RPMI7951 (cell line): ENCODE measurements around the gene RAX. TPM values are rescaled to one million over a fixed set of nuclear protein-coding genes. Genes with fewer than 3 reads are reported as not detected.

Experiments
- DNase-seq: peaks from one replicate; pipeline ENCODE4 v3.0.0-alpha.2; 2012; ENCODE audit warnings: low read depth
- total RNA-seq: library from RNA; depleted of rRNA; stranded (reverse); fragments of >200 nt; shearing (Covaris generic); gene quantifications from 2 replicates; pipeline ENCODE4 v1.2.3, GENCODE V29; 2014; rRNA removed

RAX gene
- not detected in 2 replicates for total RNA-seq

DNA sequence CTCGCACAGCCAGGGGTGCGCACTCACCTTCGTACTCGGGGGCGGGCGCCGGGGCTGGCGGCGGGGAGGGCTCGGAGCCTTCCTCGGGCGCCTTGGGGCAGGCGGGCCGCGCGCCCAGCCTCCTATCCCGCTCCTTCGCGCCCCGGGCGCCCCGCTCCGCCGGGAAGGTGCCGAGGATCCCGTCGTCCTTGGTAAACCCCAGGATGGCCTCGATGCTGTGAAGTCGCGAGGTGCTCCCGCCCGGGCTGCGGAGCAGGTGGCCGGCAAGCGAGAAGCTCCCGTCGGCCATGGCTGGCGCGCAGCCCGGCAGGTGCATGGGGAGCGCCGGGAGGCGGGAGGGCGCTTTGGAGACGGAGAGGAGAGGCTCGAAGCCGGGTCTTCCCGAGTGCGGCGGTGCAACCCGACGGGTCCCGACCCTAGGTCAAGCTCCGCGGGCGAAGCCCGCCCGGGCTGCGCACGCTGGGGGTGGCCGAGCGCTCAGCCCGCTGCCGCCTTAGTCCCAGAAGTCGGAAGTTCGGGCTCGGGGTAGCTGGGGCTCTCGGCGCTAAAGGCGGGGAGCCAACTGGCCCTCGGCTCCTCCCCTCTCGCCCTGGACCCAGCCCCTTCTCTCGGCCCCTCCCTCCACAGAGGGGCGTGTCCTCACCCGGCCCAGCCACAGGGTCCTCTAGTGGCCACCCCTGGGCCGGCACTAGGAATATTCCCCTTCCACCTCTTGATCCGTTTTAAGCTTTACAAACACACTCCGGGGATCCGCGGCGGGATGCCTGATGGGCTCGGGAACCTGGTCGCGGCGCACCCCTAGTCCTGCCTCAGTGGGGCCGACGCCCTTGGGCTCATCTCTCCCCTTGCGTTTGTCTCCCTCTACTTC lies at the start of gene RAX:
Gene RAX, minus strand, starts transcription at position 564 of the 868 bp plus-strand sequence. Its CDS starts 248 bp downstream, at position 316.
- DNase-seq, result no peak

DNA sequence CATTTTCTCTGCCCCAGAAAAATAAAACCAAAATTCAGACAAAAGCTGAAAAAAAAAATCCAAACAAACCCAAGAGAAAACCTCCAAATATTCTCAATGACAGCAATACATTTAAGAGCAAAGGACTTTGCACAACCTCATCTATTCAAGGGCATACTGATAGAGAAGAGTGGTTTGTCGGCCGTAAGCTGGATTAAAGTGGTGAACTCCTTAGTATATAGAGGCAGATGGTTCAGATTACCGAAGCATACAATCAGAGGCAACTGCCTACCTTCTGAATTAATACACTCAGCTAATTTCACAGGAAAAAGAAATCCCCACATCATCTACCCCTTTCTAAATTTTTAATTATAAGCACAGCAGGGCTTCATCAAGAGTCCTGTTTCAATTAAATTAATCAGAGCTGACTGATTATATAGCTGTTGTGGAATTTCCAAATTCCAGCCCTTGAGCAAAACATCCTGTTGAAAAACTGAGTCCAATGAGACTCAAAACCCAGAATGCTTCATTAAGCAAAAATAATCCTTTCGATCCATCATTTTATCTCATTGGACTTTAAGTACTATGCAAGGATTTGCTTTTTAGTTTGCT lies 45.3 kb upstream of the RAX start, which contains the start of gene CPLX4:
Gene CPLX4, minus strand, starts transcription at position 190 of the 591 bp plus-strand sequence. Its CDS starts 187 bp downstream, at position 3.
- DNase-seq, result no peak

DNA sequence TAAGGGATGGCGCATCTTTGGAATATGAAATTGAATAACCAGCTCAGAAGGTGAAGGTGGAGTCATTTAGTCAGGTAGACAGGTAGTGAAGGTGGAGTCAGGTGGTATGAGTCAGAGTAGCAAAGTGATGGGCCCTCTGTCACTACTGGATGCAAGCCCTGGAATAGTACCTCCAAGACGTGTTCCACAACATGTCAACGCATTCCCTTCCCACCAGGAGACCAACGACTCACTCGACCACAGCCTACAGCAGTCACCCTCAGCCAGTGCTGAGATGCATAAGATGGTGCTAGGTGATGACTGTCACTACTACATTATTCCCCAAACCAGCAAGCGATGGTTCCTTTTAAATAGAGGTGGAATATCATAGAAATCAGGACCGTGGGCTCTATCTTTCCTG lies 38.4 kb upstream of the RAX start:
- no peak for DNase-seq

DNA sequence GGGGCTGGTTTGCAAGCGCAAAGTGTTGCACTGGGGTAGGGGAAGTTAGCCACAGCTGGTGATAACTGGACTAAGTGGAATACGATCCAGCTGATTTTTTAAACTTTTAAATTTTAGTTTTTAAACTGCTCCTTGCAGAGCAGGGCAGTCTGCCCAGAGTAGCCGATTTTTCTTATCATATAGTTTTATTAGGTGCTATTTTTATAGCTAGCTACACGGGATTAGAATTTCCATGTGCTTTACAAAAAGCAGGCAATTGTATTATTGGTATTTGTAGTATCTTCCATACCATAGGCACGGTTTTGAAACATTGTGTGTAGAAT lies 35.6 kb upstream of the RAX start:
- no peak for DNase-seq

DNA sequence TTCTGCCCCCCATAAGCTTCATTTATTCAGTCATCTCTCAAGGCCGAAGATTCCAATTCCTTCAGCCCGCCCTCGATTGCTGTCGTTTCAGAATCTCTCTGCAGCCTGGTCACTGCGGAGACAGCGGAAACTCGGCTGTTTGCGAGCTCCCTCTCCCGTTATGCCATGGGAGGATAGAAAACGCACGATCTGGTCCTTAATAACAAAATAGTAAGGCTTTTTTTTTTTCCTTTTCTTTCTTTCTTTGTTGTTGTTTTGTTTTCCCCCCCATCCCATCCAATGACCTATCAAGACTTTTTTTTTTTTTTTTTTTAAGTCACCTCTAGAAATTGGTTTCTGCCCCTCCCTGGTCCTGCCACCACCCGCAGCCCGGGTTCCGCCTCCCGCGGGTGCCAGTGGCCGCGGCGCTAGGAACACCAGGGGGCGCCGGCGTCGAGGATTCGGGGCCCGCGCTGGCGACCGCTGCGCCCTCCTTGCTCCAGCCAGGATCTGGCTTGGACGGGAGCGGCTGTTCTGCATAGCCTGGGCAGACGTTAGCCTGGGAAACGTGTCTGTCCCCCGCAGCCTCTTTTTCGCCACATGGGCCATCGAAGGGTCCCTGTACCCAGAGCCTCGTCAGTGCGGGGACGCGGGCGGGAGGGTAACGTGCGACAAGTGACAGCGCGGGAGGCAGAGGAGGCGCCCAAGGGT lies 35.1 kb upstream of the RAX start:
- DNase-seq, result peak; percentile 57

DNA sequence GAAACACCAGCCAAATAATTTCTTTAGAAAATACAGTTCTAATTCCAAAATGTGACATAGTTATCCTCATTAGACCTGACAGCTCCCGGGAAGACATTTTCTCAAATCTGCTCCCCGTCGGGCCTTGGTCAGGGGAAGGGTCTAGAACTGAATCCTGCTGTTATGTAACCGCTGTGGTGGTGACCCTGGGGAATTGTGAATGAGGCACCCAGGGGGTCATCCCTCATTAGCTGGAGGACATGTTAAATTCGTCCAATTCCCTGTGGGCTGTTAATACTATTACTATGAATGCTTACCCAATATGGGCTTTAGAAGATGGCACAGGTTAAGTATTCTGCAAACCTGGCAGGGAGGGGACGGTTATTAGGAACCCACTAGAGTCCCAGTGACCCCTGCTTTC lies 33.4 kb upstream of the RAX start:
- DNase-seq, result no peak

DNA sequence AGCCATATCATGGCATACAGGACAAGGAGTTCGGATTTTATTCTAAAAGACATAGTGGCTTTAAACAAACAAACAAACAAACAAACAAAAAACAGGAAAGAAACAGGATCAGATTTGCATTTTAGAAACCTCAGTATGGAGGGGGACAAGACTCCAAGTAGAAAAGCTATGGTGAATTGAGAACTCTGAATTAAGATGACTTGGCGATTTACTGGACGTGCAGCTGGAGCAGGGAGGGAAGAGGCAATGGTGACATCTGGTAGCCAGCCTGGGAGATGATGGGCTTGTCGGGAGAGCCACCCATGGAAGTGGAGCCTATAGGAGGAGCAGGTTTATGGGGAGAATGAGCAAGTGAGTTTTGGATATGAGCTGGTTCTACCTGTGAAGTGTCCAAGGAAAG lies 32.0 kb upstream of the RAX start:
- DNase-seq, result no peak

DNA sequence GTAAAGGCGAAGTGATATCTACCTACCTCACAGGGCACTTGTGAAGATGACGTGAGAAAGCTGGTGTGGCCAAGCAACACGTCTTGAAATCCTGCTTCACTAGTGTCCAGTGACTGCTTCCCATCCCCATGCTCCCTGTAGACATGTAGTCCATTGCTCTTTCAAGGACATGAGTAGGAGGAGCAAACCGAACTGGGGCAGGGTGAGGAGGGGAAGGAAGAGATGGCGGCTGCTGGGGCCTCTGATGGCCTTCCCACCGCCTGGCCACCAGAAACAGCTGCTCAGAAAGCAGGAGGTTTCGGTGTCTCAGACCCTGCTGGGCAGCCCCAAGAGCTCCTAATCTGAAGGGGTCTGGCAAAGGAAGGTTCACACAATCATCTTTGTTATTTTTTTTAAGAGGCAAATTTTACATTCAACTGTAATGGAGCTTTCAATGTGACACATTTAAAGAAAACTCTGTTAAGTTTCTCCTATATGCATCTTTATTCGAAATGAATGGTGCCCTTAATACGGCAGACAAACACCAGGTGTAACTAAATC lies 30.5 kb upstream of the RAX start:
- DNase-seq, result no peak

DNA sequence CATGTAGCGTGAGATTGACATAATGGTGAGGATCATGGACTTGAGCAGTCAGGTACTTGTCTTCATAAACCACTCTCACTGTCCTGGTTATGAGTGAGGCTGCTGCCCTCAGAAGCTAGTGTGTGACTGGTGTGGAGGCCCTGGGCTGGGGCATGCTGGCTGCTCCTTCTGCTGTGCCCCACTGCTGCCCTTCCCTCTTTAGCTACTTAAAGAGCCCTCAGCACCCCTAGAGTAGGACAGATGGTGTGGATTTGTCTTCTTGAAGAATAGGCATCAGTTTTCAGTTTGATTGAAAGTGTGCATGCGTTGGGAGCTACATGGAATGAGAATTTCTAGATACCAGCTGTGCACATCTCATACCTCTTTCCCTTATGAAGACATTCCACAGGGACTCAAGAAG lies 29.8 kb upstream of the RAX start:
- DNase-seq, result no peak

DNA sequence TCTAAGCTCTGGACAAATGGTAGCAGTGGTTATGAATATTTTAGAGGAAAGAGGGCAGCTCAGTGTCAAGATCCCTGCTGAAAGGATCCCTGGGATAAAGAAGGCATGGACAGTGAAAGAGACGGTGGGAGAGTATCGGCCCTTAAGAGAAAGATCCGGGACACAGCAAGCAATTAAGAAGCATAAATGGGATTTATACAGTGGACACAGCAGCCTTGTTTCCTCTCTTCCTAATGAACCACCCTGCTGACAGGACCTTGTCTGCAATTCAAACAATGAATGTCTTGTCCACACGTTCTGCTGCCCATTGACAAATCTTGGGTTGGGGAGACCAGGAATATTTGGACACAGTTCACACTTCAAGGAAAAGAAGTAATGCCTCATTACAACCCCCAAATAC lies 28.7 kb upstream of the RAX start:
- no peak for DNase-seq

DNA sequence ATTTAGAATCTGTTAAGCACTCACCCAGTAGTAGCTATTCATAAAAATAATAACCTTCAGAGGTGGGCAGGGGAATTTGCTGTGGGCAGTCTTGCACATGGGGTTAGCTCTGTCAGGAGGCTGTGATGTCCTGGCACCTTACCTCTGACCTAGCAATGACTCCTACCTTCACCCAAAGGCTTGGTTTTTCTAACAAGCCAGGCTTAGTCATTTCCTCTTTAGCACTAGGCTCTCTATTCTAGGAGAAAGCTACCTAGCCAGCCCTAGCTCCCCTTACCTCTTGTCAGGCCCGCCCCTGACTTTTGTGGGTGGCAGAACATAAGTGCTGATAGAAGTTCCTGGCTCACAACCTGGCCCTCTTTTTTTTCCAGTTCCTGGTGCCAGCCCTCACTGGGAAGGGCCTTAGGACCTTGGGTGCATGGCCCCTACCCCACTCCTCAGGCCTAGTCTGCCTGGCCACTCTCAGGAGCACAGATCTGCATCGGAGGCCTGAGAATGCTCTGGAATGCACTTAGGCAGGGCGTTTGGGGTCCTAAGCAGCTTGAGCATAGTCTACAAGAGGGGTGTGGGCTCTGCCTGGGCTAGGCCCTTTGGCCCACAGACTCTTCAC lies 27.5 kb upstream of the RAX start:
- no peak for DNase-seq

DNA sequence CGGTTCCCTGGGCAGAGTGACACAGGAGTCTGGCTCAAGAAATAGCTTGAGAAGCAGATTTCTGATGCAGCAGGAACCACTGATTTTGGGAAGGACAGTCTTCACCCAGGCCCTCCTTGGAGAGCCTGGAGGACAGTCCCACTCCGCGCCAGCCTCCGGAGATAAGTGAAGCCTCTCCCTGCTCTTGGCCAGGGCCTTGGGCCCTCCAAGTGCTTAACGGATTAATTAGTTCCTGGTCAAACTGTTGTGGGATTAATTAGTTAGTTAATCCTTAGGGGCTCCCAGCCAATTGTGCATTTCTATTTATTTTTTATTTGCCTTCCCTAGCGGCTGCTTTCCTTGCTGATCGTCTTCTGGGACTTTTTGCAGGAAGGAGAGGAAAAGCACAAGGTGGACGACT lies 25.6 kb upstream of the RAX start:
- no peak for DNase-seq

DNA sequence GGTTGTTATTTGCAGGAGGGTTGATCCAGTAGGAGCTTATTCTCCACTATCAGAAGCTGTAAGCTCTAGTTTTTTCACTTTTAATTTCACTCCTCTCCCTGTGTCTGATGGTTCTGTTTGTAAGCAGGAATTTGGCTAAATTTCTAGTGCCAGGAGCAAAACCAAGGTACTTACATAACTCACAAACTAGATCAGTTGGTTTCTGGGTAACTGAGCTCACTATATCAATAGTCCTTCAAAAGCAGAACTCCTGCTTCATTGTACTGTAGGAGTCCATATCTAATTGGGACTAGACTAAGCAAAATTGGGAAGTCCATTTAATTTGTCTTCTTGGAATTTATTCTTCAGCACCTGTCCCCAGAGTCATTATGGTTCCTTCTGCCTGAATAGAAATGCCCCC lies 20.1 kb upstream of the RAX start:
- DNase-seq, result no peak

DNA sequence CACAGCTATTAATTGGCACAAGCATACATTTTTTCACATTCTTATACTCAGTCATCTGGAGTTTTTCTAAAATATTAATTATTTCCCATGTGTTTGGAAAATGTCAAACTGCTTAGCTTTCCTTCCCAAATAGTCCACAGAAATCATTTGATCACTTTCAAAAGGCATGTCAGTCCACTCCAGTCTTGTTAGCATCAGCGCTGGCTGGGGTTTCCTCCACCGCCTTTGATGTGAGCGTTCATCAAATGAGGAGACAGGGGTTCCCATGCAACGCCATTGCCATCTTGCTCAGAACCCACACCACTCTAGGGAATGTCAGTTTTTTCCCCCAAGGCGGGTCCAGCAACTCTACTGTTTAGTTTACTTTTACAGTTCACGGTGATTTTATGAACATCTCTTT lies 13.1 kb upstream of the RAX start:
- no peak for DNase-seq

DNA sequence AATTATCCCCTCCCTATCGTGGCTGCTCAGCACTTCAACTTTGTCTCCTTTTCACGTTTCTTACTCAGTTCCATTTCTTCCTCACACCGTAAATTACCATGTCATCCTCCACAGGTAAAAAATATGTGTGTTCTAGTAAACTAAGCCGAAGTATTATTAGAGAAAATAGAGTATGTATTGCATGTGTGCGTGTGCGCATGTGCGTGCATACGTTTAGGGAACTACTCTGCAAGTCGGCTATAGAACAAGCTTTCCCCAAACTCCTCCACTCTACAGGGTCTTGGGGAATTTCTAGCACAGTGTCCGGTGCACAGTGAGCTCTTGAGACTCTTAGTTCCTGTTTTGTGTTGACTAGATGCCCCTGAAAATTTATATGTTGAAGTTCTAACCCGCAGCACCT lies 9.1 kb upstream of the RAX start:
- DNase-seq, result no peak

DNA sequence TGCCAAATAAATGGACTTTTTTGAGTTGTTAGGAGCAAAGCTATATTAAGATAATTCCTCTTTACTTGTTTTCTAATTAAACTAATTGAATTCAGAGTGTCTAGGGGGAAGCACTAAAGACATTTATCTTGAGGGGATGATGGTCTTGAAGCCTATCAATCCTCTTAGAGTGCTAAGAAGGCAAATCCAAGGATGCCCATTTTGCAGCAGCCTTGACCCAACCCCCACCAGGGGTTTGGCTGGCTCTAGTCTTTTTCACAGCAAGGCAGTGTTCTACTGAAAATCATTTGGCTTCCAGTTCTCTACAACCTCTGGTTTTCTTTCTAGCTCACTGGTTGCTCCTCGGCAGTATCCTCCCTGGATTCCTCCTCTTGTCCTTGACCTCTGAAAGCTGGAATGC lies 6.5 kb upstream of the RAX start:
- no peak for DNase-seq

DNA sequence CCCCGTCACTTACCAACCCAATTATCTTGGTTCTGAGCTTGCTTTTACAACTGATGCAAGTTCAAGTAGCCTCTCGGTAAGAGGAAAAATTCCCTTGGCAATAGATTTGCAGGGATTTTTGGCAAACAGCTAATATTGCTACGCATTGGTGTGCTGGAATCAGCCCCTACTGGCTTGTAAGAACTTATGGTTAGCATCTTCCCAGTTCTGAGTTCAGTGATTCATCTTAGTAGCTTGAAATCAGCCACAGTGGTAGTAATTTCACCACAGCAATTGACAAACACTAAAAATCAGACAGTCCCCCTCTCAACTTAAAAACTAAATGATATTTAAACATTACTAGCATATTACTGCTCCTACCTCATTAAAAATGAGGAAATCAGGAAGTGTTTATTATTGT lies 5.9 kb upstream of the RAX start:
- DNase-seq, result no peak

DNA sequence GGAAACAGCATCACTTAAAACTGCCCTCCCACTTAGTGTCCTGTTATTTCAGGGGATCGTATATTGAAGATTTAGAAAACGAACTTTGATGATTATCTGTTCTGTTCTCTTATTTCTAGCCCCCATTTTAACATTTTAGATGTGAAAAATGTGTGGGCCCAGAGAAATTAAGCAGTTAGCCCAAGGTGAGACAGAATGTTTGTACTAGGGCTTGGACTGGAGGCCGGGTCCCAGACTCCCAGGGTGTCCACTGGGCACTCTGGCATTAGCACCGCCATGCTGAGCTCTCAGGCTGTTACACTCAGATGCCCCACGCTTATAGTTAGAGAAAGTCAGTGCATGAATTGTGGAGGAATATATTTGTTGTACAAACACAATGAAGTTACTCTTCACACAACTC lies 5.5 kb upstream of the RAX start:
- DNase-seq, result no peak

DNA sequence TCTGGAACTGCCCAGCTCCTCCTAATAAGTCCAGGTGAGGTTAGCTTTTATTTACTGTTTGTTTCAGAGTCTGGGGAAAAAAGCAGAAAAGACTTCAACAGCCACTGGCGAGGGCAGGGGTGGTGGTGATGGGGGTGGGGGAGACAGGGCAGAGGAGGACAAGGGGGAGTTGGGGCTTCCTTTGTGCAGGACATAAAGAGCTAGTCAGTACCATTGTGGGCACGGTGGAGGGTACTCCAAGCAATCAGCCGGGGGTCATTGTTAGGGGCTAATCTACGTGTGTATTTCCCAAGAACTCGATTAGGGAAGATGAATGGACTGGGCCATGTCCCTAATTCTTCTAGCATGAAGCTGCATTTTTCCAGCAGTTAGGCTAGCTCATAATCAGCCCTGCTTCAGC lies 2.8 kb upstream of the RAX start:
- no peak for DNase-seq

DNA sequence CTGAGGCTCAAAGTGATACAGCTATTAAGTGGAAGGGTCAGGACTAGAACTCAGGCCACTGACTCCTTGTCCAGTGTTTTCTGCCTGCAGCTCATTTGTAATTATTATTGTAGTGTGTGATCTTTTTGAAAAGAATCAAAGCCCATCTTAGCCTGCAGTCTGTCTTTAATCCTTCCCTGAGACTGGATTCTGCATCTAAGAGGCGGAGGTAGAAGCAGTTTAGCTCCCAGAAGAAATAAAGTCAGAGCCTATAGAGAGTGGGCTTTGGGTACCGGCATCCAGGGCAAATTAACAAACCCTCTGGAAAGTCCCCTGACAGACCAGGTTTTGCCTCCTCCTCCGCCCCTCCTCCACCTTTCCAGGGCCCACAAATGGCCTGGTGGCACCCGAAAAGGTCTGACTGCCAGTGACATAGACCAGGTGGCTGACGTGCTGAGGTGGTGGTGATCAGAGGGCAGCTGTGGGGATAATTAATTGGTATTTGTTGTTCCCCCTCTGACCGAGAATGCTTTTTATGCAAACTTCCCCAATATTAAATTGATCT lies 2.2 kb upstream of the RAX start:
- DNase-seq, result no peak

DNA sequence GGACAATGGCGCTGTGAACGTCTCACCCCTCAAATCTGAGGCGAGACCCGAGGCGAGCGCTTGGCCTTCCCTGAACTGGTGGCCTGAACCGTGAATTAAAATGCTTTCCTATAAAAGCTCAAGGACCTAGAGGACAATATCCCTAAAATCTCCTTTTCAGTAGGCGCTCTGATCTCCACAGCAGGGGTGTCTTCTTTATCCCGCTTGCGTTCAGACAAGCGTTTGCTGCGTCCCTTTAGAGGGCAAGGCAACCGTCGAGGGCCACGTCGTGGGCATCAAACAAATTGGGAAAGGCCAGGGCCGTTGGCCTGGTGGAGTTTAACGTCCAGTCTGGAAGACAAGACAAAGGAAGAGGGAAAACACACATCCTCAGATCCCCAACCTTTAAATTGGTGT lies 1.3 kb upstream of the RAX start:
- DNase-seq, result no peak
